Vagina (tissue), 2 donors: Measurements from ENCODE around the gene REPS2.

Experiments used
- CTCF ChIP-seq, 3 experiments: fragments of 450-650 bp in 2 of 3; fragments of 200-600 bp in 1 of 3; sonication (generic) in 1 of 3; IDR thresholded peaks; one replicate each; pipeline ENCODE4 v1.5.1; 2017 to 2019; ENCODE audit warnings: antibody characterized with exemption in 3 of 3, mild to moderate bottlenecking in 2 of 3, moderate library complexity in 2 of 3
- POLR2A ChIP-seq, 2 donors: fragments of 450-650 bp; IDR thresholded peaks; one replicate each; pipeline ENCODE4 v1.6.1; 2017; ENCODE audit warnings: antibody characterized with exemption in 2 of 2, mild to moderate bottlenecking in 2 of 2, moderate library complexity in 2 of 2
- POLR2AphosphoS5 ChIP-seq, 2 donors: sonication (generic); formaldehyde crosslinking; IDR thresholded peaks; one replicate each; pipeline ENCODE4 v1.9.0; 2017; ENCODE audit warnings: antibody characterized with exemption in 2 of 2, mild to moderate bottlenecking in 2 of 2, low read depth in 1 of 2; ENCODE audit not compliant: insufficient read depth in 1 of 2

GRCh38 chrX:17032351-17032750 is 85.9 kb downstream of the REPS2 start:
- TF ChIP-seq CTCF (IDR thresholded peaks at IDR 0.05) (no peak), POLR2A (IDR thresholded peaks at IDR 0.05) (no peak), POLR2AphosphoS5 (IDR thresholded peaks at IDR 0.05; ENCODE audit: insufficient read depth in 1 of 2, low read depth in 1 of 2) (no peak)
